Measurements from ENCODE around the gene STARD3.

The STARD3 gene

DNA sequence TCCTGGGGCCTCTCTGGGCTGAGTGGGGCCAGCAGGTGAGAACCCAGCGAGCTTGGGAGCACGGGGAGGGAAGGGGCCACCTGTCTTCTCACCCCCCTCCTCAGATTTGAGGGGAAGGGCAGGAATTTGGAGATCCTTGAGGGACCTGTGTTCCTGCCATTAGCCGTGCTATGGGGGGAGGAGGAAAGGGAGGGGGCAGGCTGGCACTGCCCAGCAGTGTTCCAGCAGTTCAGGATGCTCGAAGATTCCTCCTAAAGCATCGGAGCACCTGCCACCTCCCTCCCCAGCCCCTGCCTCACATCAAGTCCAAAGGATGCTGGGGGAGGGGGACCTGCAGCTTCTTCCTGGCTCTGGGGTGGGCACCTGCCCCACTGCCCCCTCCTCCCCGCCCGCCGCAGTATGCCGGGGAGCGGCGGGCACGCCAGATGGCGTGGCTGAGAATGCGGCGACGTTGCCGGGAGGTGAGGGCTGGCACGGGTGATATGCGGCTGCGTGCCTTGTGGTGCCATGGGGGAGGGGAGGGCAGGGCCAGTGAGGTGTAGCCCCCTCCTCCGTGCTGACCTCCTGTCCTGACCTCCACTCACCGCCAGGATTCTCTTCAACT, 24.6 kb upstream of the STARD3 start:
- Histone ChIP-seq H3K27me3 (ENCODE audit: insufficient read depth, poor library complexity, severe bottlenecking) (peaks cover 21% of the 10 kb centered on the region), H3K36me3 (ENCODE audit: low read depth) (no peaks in the 10 kb centered on the region), H3K27ac (ENCODE audit: poor library complexity, severe bottlenecking) (no peak overlapping the region), H3K4me3 (ENCODE audit: severe bottlenecking) (no peak overlapping the region), H3K9me3 (ENCODE audit: severe bottlenecking) (no peaks in the 10 kb centered on the region), H3K4me1 (ENCODE audit: insufficient read depth, poor library complexity, severe bottlenecking) (no peaks in the 10 kb centered on the region)
- TF ChIP-seq, protein P1, sequence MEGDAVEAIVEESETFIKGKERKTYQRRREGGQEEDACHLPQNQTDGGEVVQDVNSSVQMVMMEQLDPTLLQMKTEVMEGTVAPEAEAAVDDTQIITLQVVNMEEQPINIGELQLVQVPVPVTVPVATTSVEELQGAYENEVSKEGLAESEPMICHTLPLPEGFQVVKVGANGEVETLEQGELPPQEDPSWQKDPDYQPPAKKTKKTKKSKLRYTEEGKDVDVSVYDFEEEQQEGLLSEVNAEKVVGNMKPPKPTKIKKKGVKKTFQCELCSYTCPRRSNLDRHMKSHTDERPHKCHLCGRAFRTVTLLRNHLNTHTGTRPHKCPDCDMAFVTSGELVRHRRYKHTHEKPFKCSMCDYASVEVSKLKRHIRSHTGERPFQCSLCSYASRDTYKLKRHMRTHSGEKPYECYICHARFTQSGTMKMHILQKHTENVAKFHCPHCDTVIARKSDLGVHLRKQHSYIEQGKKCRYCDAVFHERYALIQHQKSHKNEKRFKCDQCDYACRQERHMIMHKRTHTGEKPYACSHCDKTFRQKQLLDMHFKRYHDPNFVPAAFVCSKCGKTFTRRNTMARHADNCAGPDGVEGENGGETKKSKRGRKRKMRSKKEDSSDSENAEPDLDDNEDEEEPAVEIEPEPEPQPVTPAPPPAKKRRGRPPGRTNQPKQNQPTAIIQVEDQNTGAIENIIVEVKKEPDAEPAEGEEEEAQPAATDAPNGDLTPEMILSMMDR (IDR thresholded peaks at IDR 0.05; ENCODE audit: poor library complexity, severe bottlenecking): no peak
- ATAC-seq (ENCODE audit: low read depth) (no peak), DNase-seq (ENCODE audit: low spot score) (no peak)

DNA sequence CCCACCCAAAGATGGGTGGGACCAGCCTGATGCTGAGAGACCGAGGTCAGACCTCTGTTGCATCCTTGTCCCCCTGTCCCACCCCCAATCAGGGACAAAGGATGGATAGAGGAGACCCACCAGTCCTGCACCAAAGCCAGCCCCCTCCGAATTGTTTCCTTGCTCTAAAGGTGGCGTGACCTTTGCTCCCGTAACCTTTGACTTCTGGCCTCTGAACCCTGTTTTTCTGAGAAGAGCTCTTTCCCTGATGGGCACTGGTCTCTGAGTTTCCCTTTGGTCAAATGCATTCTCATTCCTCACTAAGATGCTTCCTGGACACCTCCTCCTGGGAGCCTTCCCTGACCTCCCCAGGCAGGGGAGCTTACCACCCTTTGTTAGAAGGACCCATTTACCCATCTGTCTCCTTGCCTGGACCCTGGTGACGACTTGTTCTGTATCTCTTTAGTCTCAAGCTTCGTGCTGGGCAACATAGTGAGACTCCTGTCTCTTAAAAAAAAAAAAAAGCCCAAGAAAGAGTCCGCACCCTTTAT, 23.9 kb upstream of the STARD3 start:
- peaks cover 15% of the 10 kb centered on the region for H3K27me3 ChIP-seq (ENCODE audit: insufficient read depth, poor library complexity, severe bottlenecking)
- TF ChIP-seq, protein P1 (IDR thresholded peaks at IDR 0.05; ENCODE audit: poor library complexity, severe bottlenecking): no peak
- DNase-seq (ENCODE audit: low spot score) (no peak), ATAC-seq (ENCODE audit: low read depth) (no peak)
- no peak overlapping the region for H3K27ac ChIP-seq (ENCODE audit: poor library complexity, severe bottlenecking)
- no peak overlapping the region for H3K4me3 ChIP-seq (ENCODE audit: severe bottlenecking)
- H3K9me3 ChIP-seq (ENCODE audit: severe bottlenecking): no peaks in the 10 kb centered on the region
- H3K36me3 ChIP-seq (ENCODE audit: low read depth): no peaks in the 10 kb centered on the region
- no peaks in the 10 kb centered on the region for H3K4me1 ChIP-seq (ENCODE audit: insufficient read depth, poor library complexity, severe bottlenecking)

DNA sequence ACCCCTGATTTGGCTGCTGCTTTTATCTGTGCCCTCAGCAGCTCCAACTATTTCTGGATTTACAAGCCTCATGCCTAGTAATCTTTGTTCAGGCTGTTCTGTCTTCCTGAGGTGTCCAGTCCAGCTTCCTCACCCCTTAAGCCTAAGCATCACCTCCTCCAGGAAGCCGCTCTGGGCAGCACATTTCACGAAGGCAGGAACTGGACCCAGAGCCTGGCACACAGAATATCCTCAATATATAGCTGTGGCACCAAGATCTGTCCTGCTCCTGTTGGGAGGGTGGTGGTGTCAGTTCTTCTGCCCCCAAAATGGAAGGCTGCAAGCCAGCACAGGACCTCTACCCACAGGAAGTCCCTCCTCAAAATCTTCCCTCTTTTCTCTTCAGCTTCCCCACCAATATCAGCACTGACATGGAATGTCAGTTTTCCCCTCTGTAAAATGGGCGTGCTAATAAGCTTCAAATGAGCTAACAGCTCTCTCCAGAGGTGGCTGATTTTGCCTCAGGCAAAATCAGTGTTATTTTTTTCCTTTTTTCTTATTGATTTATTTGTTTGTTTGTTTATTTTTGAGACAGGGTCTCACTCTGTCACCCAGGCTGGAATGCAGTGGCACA, 22.3 kb upstream of the STARD3 start:
- H3K36me3 ChIP-seq (ENCODE audit: low read depth): no peaks in the 10 kb centered on the region
- H3K4me3 ChIP-seq (ENCODE audit: severe bottlenecking): no peak overlapping the region
- TF ChIP-seq, protein P1 (IDR thresholded peaks at IDR 0.05; ENCODE audit: poor library complexity, severe bottlenecking): no peak
- no peaks in the 10 kb centered on the region for H3K27me3 ChIP-seq (ENCODE audit: insufficient read depth, poor library complexity, severe bottlenecking)
- no peaks in the 10 kb centered on the region for H3K4me1 ChIP-seq (ENCODE audit: insufficient read depth, poor library complexity, severe bottlenecking)
- no peak for DNase-seq (ENCODE audit: low spot score)
- ATAC-seq (ENCODE audit: low read depth): no peak
- no peaks in the 10 kb centered on the region for H3K9me3 ChIP-seq (ENCODE audit: severe bottlenecking)
- H3K27ac ChIP-seq (ENCODE audit: poor library complexity, severe bottlenecking): no peak overlapping the region

DNA sequence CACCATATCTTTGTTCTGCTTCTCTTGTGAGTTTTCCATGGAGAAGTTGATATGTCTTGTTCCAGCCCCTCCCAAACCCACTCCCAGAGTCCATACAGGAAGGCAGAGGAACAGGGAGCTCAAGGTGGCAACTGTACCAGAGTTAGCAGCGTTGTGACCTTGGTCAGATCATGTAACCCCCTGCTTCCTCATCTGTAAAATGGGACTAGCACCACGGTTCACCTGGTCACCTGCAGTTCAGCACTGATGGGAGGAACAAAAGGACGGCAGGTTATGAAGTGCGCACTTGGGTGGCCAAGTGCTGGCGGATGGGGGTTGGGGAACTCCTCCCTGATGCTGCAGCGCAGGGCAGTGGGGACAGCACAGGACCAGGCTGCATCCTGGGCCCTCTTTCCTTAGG, 21.5 kb upstream of the STARD3 start:
- ATAC-seq (ENCODE audit: low read depth) (no peak), DNase-seq (ENCODE audit: low spot score) (no peak)
- no peaks in the 10 kb centered on the region for H3K36me3 ChIP-seq (ENCODE audit: low read depth)
- H3K4me1 ChIP-seq (ENCODE audit: insufficient read depth, poor library complexity, severe bottlenecking): no peaks in the 10 kb centered on the region
- no peak overlapping the region for H3K27ac ChIP-seq (ENCODE audit: poor library complexity, severe bottlenecking)
- H3K27me3 ChIP-seq (ENCODE audit: insufficient read depth, poor library complexity, severe bottlenecking): no peaks in the 10 kb centered on the region
- no peaks in the 10 kb centered on the region for H3K9me3 ChIP-seq (ENCODE audit: severe bottlenecking)
- TF ChIP-seq, protein P1 (IDR thresholded peaks at IDR 0.05; ENCODE audit: poor library complexity, severe bottlenecking): no peak
- H3K4me3 ChIP-seq (ENCODE audit: severe bottlenecking): no peak overlapping the region

DNA sequence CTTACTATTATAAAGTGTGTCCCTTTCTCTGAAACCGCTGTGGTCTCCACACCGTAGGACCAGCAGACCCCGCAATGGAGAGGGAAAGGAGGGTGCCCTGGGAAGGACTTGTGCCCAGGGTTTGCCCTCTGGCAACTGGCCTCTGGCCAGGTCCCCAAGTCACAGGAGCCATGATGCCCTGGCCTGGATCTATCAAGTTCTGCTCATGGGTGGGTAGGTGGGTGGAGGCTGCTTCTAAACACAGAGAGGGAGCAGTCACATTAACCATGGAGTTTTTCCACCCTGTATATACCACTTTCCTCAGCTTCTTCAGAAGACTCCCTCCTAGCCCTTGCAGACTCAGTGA, 19.9 kb upstream of the STARD3 start:
- Histone ChIP-seq H3K36me3 (ENCODE audit: low read depth) (no peaks in the 10 kb centered on the region), H3K27me3 (ENCODE audit: insufficient read depth, poor library complexity, severe bottlenecking) (no peaks in the 10 kb centered on the region), H3K27ac (ENCODE audit: poor library complexity, severe bottlenecking) (no peak overlapping the region), H3K9me3 (ENCODE audit: severe bottlenecking) (no peaks in the 10 kb centered on the region), H3K4me3 (ENCODE audit: severe bottlenecking) (no peak overlapping the region), H3K4me1 (ENCODE audit: insufficient read depth, poor library complexity, severe bottlenecking) (no peaks in the 10 kb centered on the region)
- DNase-seq (ENCODE audit: low spot score) (no peak), ATAC-seq (ENCODE audit: low read depth) (no peak)
- TF ChIP-seq, protein P1 (IDR thresholded peaks at IDR 0.05; ENCODE audit: poor library complexity, severe bottlenecking): no peak

Measured in RWPE2 (cell line).